Endodermal cell (in vitro differentiated cells): ENCODE data around the gene ITGA6. TPM values are rescaled to one million over a fixed set of nuclear protein-coding genes. Genes with fewer than 3 reads are reported as not detected.

Source experiments
- DNase-seq: peaks from one replicate; pipeline ENCODE4 v3.0.0-alpha.2; 2017
- H3K27ac ChIP-seq: 2 replicates; pipeline ENCODE4 v1.5.1; 2013; ENCODE audit warnings: mild to moderate bottlenecking, low read depth, low read length, moderate library complexity
- H3K27me3 ChIP-seq: 2 replicates; pipeline ENCODE4 v1.6.1; 2013; ENCODE audit warnings: mild to moderate bottlenecking, low read length, moderate library complexity; ENCODE audit not compliant: insufficient read depth, control insufficient read depth, poor library complexity, severe bottlenecking
- H3K36me3 ChIP-seq: 2 replicates; pipeline ENCODE4 v1.7.0; 2013; ENCODE audit warnings: mild to moderate bottlenecking, low read length, moderate library complexity; ENCODE audit not compliant: control insufficient read depth, insufficient read depth
- H3K4me1 ChIP-seq: one replicate; pipeline ENCODE4 v1.7.0; 2013; ENCODE audit warnings: low read length; ENCODE audit not compliant: control insufficient read depth, insufficient read depth
- H3K4me3 ChIP-seq: 2 replicates; pipeline ENCODE4 v1.5.1; 2013; ENCODE audit warnings: mild to moderate bottlenecking, low read length, moderate library complexity
- H3K9ac ChIP-seq: 2 replicates; pipeline ENCODE4 v1.6.1; 2013; ENCODE audit warnings: mild to moderate bottlenecking, low read length, moderate library complexity; ENCODE audit not compliant: poor library complexity, severe bottlenecking; ENCODE audit errors: extremely low read depth
- H3K9me3 ChIP-seq: 2 replicates; pipeline ENCODE4 v1.6.1; 2013; ENCODE audit warnings: mild to moderate bottlenecking, low read length, moderate library complexity; ENCODE audit not compliant: control insufficient read depth
- H3K27ac Mint-ChIP-seq: 2 replicates; pipeline ENCODE4 v1.8.0; 2020; ENCODE audit warnings: mixed read lengths
- H3K27me3 Mint-ChIP-seq: 2 replicates; pipeline ENCODE4 v1.8.0; 2021; ENCODE audit warnings: mild to moderate bottlenecking, mixed read lengths; ENCODE audit not compliant: insufficient read depth
- H3K36me3 Mint-ChIP-seq: 2 replicates; pipeline ENCODE4 v1.8.0; 2020; ENCODE audit warnings: low read depth, mixed read lengths
- H3K4me1 Mint-ChIP-seq: 2 replicates; pipeline ENCODE4 v1.8.0; 2020; ENCODE audit warnings: mixed read lengths
- H3K4me3 Mint-ChIP-seq: 2 replicates; pipeline ENCODE4 v1.8.0; 2020; ENCODE audit warnings: mild to moderate bottlenecking, moderate library complexity, mixed read lengths
- H3K9me3 Mint-ChIP-seq: 2 replicates; pipeline ENCODE4 v1.8.0; 2020; ENCODE audit warnings: mild to moderate bottlenecking, mixed read lengths
- CTCF ChIP-seq: fragments of 200-600 bp; sonication (generic); conservative IDR thresholded peaks from 2 replicates; pipeline ENCODE4 v1.5.0; 2021; ENCODE audit warnings: antibody characterized with exemption, mild to moderate bottlenecking
- WGBS, 2 experiments: methylation state at CpG; one replicate each; pipeline versions ENCODE4 v1.1.5 to v1.1.7; 2013; ENCODE audit warnings: missing lambda C conversion rate in 2 of 2, mixed read lengths in 1 of 2; ENCODE audit not compliant: insufficient coverage in 1 of 2, insufficient read length in 1 of 2; 5-methylcytosine and 5-hydroxymethylcytosine counted together
- total RNA-seq, 2 donors: library from RNA; stranded (reverse); fragmentation: NEBNext Ultra II Directional in 1 of 2; extraction: Animal tissue kit (Norgen Biotek cat#: 25700) in 1 of 2; gene quantifications; 2 replicates in 1 of 2; 3 replicates in 1 of 2; pipeline ENCODE4 v1.2.1, GENCODE V29; 2021

ITGA6 gene
- total RNA-seq, 2 donors from 2014 or later: 35.8 to 45.7 TPM

- Histone ChIP-seq H3K27me3 (peaks cover 42% of the 10 kb centered on the region), H3K27ac (no peak overlapping the region), H3K36me3 (no peaks in the 10 kb centered on the region), H3K9me3 (no peaks in the 10 kb centered on the region), H3K4me1 (peaks cover 27% of the 10 kb centered on the region), H3K4me3 (no peak overlapping the region), H3K9ac (no peak overlapping the region)
- DNase-seq: no peak
- no peak for TF ChIP-seq CTCF
- 92 to 100% methylated on average over 1 to 3 of the region's 3 CpGs for WGBS, 2 experiments
- no peak overlapping the region for H3K4me3 Mint-ChIP-seq
- peaks cover 74% of the 10 kb centered on the region for H3K27me3 Mint-ChIP-seq
- H3K4me1 Mint-ChIP-seq: peaks cover 60% of the 10 kb centered on the region
- H3K36me3 Mint-ChIP-seq: no peaks in the 10 kb centered on the region
- no peaks in the 10 kb centered on the region for H3K9me3 Mint-ChIP-seq
- no peak overlapping the region for H3K27ac Mint-ChIP-seq
These were observed 3.3 kb downstream of the ITGA6 start for GRCh38 chr2:172430678-172431077.

GRCh38 chr2:172431463-172431862 lies 4.1 kb downstream of the ITGA6 start:
- DNase-seq: no peak
- no peak overlapping the region for H3K4me3 Mint-ChIP-seq
- H3K36me3 ChIP-seq: no peaks in the 10 kb centered on the region
- 93% methylated on average over 4 of the region's 4 CpGs for WGBS, 2 experiments
- peaks cover 34% of the 10 kb centered on the region for H3K27me3 ChIP-seq
- H3K27me3 Mint-ChIP-seq: peaks cover 66% of the 10 kb centered on the region
- H3K4me1 Mint-ChIP-seq: peaks cover 64% of the 10 kb centered on the region
- H3K27ac ChIP-seq: no peak overlapping the region
- no peak overlapping the region for H3K9ac ChIP-seq
- no peak overlapping the region for H3K27ac Mint-ChIP-seq
- H3K36me3 Mint-ChIP-seq: no peaks in the 10 kb centered on the region
- H3K4me1 ChIP-seq: peaks cover 28% of the 10 kb centered on the region
- no peaks in the 10 kb centered on the region for H3K9me3 Mint-ChIP-seq
- H3K9me3 ChIP-seq: no peaks in the 10 kb centered on the region
- H3K4me3 ChIP-seq: no peak overlapping the region
- TF ChIP-seq CTCF: no peak

GRCh38 chr2:172431993-172432392 lies 4.6 kb downstream of the ITGA6 start:
- H3K36me3 ChIP-seq: no peaks in the 10 kb centered on the region
- no peak overlapping the region for H3K27ac ChIP-seq
- H3K9me3 ChIP-seq: no peaks in the 10 kb centered on the region
- H3K36me3 Mint-ChIP-seq: no peaks in the 10 kb centered on the region
- H3K9ac ChIP-seq: no peak overlapping the region
- H3K9me3 Mint-ChIP-seq: no peaks in the 10 kb centered on the region
- 100% methylated on average over 1 to 2 of the region's 2 CpGs for WGBS, 2 experiments
- H3K27ac Mint-ChIP-seq: no peak overlapping the region
- peaks cover 63% of the 10 kb centered on the region for H3K4me1 Mint-ChIP-seq
- no peak overlapping the region for H3K4me3 ChIP-seq
- no peak for DNase-seq
- H3K27me3 ChIP-seq: peaks cover 29% of the 10 kb centered on the region
- peaks cover 61% of the 10 kb centered on the region for H3K27me3 Mint-ChIP-seq
- H3K4me1 ChIP-seq: peaks cover 32% of the 10 kb centered on the region
- no peak overlapping the region for H3K4me3 Mint-ChIP-seq
- TF ChIP-seq CTCF: no peak
